HG02798 (cell line): Measurements from ENCODE around the gene MFRP.

Experiments
- ATAC-seq: cut with Tn5 transposase; IDR thresholded peaks from one replicate; pipeline ENCODE4 v1.9.1; 2021; ENCODE audit warnings: mild to moderate bottlenecking; ENCODE audit not compliant: unreplicated experiment, poor library complexity

Gene MFRP

DNA sequence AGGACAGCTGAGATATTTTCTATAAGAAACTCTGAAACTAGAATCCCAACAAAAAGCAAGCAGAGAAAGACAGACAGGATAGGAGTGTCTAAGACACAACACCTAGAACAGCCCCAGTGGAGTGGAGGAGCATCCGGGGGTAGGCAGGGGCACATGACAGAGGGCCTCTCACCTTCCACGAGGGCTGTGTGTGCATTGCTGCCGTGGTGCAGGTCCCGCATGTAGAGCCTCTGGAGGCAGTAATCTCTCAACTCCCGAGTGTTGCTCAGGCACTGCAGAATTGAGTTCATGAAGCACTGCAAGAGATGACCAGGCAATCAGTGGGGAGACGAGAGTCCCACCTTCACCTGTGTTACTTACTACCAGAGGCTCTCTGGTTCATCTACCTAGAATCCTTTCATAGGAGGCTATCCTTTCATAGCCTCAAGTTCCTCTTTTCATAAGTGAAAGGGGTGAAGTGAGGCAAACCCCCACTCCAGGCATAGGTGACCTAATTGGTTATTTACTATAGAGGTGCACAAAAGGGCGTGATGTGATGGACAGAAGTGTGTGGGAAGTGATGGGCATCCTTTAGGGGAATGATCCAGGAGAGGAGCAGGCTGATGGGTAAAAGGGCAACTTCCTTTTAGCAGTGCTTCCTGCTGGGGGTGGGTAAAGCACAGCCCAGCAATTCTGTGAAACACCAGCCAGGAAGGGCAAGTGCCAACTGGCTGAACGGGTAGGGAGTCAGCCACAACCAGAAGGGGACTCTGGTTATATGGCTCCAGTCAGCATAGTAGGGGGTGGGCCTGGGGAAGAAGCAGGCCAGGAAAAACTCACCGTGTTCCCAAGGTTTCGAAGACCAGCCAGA lies 13.1 kb upstream of the MFRP start:
- no peak for ATAC-seq

DNA sequence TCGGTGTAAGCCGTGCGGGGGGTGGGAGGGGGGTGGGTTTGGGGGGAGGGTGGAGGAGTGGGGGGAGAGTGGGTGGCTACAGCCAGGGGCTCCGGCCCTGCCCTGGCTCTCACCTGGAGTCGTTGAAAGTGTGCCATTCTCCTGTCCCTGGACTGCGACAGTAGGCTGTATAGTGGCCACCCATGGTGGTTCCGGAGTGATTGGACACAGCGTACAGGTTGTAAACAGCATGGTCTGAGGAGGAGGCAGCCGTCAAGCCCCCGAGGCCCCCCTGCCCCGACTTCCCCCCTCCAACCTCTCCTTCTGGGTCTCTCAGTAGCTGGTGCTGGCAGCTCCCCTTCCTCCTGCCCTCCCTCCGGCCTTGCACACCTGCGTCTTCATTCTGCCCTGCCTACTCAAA lies 10.6 kb upstream of the MFRP start:
- no peak for ATAC-seq

DNA sequence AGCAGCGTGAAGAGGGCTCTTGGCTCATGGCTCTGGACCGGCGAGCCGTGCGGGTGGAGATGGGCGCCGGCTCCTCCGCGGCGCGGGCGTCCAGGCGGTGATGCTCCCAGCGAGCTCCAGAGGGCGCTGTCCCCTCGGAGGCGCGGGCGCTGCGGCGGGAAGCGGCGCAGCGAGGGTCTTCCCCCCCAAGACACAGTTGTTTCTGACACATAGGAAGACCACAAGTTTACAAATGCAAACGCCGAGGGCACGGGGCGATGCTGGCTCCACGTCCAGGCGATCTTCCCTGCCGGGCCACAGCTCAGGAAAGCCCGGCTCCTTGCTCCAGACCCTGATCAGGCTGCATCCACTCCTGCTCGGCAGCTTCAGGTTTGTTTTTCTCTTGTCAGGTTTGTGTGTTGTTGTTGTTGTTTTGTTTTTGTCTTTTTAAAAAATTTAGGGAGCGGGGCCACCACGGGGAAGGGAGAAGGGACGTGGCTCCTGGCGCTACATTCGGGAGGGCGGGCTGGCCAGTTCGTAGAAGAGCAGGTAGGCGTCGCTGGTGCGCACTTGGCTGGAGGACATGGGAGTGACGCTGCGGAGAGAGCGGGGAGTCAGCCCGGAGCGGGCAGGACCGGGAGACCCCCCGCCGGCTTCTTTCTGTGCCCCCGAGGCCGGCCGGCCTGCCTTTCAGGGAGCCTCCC lies 10.0 kb upstream of the MFRP start:
- ATAC-seq: peak; percentile 79

DNA sequence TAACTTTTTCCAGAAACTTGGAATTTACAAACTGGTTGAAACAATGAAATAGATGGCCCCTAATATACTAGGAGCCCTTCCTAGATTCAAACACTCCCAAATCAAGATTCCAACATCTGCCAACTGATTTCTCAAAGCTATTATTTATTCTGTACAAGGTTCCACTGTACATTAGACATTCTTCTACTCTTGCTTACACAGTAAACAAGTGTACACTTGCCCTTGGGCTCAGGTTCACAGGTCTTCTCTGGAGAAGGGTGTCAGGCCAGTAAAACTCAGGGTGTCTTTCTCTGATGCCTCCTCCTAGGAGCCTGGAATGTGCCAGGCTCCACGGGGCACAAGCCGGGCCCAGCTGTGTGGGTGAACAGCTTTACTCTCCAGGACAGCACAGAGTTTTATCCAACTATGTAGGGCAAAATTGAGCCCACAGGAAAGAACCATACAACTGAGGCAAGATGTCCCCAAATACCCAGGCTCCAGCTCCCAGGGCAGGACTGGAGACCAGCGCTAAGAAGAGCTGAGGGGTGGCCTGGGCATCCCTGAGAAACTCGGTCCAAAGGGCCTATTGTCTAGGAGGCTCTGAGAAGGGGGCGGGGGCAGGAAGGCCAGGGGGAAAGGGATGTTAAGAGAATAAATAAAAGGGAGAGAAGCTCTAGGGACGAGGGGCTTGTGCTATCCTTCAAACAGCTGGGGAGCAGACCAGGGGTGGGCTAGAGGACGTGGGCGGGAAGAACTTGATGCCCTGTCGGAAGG lies 8.8 kb upstream of the MFRP start:
- ATAC-seq: no peak

DNA sequence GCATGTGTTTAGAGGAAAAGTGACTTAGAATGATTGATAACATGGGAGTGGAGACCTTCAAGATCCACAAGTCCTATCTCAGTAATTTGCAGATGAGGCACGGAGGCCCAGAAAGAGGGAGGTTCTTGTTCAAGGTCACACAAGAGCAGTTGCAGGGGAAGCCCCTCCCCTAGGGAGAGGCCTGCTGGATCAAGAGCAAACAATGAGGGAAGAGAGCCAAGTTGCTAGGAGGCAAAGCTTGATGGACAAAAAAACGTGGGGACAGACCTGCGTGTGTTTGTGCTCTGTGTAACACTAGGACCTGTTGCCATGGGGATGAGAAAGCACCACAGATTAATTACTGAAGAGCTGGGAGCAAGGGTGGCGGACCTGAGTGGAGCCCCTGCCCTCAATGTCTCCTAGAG lies 6.4 kb upstream of the MFRP start:
- no peak for ATAC-seq

DNA sequence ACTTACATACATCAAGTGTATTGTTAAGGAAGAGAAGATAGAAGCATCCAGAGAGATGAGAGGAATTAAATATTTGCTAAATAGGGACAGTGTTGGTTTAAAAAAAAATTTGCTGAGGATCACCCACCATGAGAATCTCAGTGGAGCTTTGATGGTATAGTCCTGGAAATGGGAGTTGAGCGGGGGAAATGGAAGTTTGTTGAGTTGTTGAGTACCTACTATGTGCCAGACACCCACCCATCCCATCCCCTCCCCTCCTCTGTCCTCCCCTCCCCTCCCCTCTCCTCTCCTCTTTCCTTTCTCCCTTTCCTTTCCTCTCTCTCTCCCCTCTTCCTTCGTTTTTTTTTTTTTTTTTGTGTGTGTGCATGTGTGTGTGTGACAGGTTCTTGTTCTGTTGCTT lies 4.7 kb upstream of the MFRP start:
- ATAC-seq: no peak

DNA sequence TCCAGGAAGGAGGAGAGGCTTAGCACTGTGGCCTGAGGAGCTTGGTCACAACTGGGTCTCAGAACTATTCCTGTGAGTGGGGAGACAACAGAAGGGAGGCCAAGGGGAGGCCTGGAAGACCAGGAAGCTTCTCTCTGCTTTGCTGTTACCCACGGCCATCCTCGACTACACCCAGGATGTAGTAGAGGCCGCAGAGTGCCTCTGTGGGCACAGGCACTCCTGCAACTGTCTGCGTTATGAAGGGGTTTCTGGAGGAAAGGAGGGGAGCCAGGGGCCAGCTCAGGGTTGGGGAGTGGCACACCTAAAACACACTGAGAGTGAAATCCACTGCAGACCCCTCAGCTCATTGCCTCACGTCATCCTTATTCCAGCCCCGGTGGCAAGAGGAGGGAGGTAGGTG lies 3.8 kb upstream of the MFRP start:
- no peak for ATAC-seq

DNA sequence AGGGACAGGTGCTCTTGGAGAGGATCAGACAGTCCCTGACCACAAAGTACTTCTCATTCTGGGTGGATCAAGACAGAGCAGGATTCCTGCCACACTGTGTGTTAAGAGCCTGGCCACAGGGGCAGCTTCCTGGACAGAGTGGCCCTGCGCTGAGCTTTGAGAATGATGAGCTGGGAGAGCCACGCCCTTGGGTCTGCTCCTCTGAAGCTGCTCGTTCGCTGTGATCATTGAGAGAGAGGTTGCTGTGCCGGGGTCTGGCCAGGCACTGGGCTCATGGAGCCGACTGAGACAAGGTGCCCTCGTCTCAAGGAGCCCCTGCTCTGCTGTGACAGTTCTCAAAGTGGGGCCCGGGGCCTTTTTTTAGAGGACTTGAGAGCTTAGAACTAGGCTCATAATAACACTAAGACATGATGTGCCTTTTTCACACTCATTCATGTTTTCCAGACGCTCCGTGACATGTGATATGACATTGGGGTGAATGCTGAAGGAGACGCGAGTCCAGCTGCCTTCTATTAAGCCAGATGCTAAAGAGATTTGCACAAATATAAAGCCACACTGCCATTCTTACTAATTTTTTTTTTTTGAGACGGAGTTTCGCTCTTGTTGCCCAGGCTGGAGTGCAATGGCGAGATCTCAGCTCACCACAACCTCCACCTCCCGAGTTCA lies 1.6 kb upstream of the MFRP start:
- ATAC-seq: no peak

DNA sequence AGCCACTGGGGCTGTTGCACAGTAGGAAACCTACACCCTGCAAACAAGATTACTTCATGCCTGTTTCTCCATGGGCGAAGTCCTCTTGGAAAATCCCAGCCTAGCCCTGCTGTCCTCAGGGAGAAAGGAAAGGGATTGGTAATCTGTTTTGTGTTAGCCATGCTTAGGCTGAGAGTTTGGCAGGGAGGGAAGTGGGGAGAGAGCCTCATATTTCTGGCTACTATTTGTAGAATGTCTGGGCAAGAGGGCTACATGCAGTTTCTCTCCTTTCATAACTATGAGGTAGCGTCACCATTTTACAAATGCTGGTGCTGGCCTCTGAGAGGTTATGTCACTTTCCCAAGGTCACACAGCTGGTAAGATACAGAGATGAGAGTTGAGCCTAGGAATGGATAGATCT lies 737 bp upstream of the MFRP start:
- ATAC-seq: no peak

DNA sequence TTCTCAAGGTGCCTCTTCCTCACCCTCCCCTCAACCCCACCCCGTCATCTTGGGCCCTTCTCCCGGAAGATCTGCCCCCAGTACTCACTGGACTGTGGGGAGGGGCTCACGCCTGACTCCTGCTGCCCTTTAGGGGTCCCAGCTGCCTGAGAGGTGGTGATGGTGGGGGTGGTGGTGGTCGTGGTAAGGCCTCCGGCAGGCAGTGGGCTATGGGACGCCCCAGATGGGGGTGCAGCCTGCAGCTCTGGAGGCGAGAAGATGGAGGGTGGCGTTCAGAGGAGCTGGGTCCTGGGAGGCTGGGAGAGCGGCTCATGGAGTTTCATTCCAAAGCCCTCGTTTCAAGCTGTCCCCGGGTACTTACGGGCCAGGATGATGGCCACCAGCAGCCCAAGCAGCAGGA lies 820 bp downstream of the MFRP start:
- no peak for ATAC-seq

DNA sequence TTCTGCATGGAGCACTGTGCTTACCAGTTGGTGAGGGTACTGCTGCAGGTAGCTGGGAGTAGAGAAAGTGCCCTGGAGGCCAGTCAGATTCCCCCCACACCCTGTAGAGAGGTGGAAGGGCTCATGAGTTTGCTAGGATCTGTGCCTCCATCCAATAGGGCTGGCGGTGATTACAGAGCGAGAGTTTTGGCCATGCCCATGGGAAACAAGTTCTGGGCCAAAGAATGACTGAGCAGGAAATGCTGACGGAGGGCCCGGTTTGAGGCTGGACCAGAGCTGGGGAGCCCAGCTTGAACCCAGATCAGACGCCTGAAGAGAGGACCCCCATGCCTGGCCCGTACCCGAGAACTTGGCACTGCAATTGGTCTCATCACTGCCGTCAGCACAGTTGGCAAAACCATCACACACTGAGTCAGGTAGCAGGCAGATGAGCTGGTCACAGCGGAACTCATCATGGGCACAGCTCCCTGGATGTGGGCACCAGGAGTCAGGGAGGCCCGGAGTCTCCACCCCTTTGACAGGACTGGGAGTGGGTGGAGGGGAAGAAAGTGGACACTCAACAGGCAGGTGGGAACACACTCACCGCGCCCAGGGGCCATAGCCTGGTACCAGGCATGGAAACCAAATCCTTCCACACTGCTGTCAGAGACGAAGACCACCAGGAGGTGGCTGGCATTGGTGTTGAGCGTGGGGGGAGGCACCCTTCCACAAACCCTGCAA lies 2.1 kb downstream of the MFRP start:
- no peak for ATAC-seq

DNA sequence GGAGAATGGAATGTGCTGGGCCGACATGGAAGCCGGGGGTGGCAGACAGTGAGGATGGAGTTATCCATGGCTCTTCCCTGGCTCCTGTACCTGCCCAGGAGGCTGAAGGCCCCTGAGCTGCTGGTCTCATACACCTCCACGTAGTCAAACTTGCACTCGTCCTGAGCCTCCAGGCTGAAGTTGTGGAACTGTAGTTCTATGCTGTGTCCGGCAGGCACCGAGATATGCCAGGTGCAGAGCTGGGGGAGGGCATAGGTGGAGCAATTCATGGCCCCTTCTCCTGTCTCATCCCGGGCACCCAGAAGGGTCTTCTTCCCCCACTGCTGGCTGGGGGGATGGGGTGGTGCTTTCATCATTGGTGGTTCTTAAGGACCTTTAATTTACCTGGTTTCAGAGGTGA lies 2.8 kb downstream of the MFRP start:
- no peak for ATAC-seq

DNA sequence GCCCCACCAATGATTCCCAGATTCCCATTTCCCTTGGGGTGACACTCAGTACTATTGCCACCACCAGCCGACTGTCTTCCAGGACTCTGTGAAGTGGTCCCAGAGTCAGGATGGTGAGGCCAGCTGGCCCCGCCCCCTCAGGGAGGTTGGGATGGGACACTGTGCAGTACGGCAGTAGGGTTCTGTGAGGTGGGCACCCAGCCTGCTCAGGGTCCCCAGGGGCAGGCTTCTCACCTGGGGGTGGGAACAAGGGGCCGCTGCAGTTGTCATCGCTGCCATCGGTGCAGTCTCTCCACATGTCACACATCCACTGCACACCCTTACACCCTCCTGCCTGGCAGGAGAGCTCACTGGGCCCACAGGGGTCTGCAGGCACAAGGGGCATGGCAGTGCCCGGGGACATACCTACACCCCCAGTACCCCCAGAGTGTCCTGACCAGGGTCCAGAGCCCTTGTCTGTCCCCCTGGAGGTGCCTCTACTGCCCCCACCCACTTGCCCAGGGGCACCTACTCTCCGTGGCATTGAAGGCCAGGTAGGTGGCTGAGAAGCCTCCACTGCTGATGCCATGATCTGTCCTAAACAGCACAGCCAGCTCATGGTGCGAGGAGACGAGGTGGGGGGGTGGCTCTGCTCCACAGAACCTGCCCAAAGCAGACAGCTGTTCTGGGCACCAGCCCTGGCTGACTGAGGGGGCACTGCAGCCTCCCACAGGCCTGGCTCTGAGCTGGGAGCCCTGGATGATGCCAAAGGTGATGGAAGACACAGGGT lies 4.0 kb downstream of the MFRP start:
- ATAC-seq: no peak

DNA sequence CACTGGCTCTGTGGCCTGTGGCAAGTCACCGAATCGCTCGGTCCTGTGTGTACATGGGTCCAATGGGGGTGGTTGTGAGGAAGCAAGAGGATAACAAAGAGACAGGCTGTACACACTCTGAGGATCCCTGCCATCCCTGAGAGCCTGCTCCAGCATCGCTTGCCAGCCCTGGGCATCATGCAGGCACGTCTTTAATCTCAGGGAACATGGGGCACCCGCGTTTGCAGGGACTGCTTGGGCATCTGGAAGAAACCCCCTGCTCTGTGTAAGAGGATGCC lies 4.5 kb downstream of the MFRP start:
- ATAC-seq: no peak

DNA sequence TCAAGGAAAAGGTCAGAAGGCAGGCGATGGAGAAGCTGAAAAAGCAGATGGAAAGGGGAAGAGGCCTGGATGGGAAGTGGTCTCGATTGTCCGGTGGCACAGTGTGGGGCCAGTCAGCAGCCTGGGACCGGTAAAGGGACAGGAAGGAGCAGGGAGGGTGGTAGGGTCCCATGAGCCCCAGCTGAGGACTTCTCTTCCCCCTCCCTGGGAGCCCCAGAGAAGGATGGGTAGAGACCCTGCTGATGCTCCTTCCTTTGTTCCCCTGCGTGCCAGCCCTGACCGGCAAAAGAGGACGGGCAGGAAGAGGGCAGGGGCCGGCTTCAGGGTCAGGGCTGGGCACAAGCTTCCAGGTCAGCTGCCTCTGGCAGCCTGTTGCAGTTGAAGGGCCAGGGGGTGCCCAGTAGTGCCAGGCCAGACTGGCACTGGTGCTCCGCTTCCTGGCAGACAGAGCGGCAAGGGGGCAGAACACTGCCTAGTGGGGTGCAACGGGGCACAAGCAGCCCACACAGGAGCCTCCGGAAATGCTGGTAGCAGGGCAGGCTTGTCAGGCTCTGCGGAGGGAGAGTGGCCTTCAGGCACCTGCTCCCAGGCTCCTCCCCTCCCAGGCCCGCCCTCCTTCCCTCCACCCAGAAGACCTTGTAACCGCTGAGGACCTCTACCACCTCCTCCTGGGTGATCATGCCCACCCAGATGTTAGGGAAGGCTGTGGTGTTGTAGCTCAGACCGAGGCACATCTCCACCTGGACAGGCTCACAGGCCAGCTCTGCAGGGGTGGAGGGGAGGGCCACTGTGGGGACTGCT lies 5.1 kb downstream of the MFRP start:
- ATAC-seq: no peak

DNA sequence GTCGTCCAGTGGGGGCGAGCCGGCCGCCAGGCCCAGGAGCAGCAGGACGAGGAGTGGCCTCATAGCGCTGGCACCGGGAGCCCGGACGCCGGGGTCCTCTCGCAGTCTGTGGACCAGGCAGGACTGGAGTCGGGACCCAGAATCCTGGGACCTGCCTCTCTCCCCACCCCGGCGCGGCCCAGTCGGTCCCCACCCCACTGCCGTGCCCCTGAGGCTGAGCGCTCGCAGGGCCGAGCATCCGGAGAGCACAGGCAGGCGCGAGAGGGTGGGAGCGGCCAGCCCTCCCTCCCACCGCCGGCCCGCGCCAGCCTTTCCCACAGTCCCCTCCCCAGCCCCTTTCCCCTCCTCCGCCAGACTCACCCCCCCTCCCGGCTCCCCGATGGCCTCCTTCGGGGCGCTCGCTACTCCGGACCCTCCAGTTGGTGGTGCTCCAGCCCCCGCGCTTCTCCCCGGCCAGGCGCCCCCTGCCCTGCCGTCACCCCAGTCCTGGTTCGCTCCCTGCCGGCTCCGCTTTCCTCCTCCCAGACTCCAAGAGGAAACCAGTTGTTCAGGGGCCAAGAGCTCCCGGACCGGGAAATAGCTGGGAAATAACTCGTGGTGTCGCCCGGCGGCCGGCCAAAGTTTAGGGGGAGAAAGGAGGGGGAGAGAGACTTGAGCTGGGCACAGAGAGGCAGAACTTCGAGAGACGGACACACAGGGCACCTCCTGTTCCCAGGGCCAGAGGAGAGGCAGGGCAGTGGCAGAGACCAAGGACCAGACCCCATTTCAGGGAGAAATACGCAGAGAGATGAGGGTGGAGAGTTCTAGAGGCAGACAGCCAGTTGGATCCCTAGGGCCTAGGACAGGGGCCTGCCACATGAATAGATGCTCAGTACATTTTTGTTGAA lies 5.9 kb downstream of the MFRP start, which contains the start of gene C1QTNF5:
C1QTNF5 (minus strand) TSS at position 549 of the 887 bp plus-strand sequence; CDS start at position 63, 486 bp downstream.
- no peak for ATAC-seq

DNA sequence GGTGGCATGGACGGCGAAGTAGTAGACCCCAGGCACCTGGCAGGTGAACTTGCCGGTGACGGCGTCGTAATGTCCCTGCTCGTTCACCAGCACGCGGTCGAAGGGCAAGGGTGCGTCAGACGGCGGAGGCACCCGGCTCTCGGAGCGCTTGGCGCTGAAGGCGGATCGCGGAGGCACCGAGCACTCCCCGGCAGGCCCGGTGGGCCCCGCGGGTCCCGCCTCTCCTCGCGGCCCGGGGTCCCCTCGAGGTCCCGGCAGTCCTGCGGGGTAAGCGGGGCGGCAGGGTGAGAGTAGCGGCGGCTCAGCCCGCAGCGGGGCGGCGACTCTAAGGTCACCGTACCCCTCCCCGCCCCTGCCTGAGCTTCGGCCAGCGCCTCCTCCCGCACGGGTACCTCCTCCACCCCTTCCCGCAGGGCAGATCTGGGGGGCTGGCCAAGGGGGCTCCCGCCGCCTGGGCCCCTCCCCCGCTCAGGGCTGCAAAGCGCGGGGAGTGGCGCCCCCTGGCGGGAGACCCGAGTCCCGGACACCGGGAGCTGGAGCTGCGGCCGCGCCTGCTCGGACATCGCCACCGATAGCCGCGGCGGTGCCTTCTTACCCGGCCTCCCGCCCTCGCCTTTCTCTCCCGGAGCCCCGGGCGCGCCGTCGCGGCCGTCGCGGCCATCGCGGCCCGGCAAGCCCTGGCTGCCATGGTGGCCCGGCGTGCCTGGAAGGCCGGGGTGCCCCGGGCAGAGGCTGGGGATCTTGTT lies 6.7 kb downstream of the MFRP start:
- peak; percentile 36 for ATAC-seq
